DMS53 treated with DMSO at 0.1 percent for 48 hours (cell line): ENCODE results near the gene TRPM8.

ENCODE experiments used
- DNase-seq: peaks from one replicate; lab custom pipeline; 2025; ENCODE audit not compliant: unreplicated experiment; lab: John Stamatoyannopoulos, UW

Gene TRPM8

GRCh38 chr2:233972941-233973575 is 55.9 kb downstream of the TRPM8 start:
- DNase-seq = no peak

GRCh38 chr2:233973786-233974185 is 56.6 kb downstream of the TRPM8 start:
- DNase-seq = no peak

- peak; percentile 76 for DNase-seq
Observed at GRCh38 chr2:233974530-233975071, 57.4 kb downstream of the TRPM8 start.

GRCh38 chr2:233976087-233976486 is 58.9 kb downstream of the TRPM8 start:
- DNase-seq = no peak

- DNase-seq = peak; percentile 25
Observed at GRCh38 chr2:233976690-233977294, 59.6 kb downstream of the TRPM8 start.

- DNase-seq = no peak
Observed at GRCh38 chr2:233977296-233977837, 60.2 kb downstream of the TRPM8 start.

- DNase-seq = no peak
Observed at GRCh38 chr2:233979748-233980147, 62.6 kb downstream of the TRPM8 start.

- no peak for DNase-seq
Observed at GRCh38 chr2:233980955-233981561, 63.9 kb downstream of the TRPM8 start.

- DNase-seq = no peak
Observed at GRCh38 chr2:233981574-233982420, 64.6 kb downstream of the TRPM8 start.

- no peak for DNase-seq
Observed at GRCh38 chr2:233982421-233983121, 65.4 kb downstream of the TRPM8 start.

- DNase-seq = no peak
Observed at GRCh38 chr2:233983445-233983844, 66.3 kb downstream of the TRPM8 start.

- DNase-seq = no peak
Observed at GRCh38 chr2:233988581-233988980, 71.4 kb downstream of the TRPM8 start.

GRCh38 chr2:233989221-233989858 is 72.2 kb downstream of the TRPM8 start:
- no peak for DNase-seq

- no peak for DNase-seq
Observed at GRCh38 chr2:233990261-233990798, 73.2 kb downstream of the TRPM8 start.

- DNase-seq = no peak
Observed at GRCh38 chr2:233991196-233991595, 74.0 kb downstream of the TRPM8 start.

- DNase-seq = no peak
Observed at GRCh38 chr2:233992513-233993217, 75.5 kb downstream of the TRPM8 start.

GRCh38 chr2:233993461-233993860 is 76.3 kb downstream of the TRPM8 start:
- DNase-seq = no peak

GRCh38 chr2:233994151-233994550 is 77.0 kb downstream of the TRPM8 start:
- no peak for DNase-seq

GRCh38 chr2:233996000-233996399 is 78.8 kb downstream of the TRPM8 start:
- no peak for DNase-seq
